ENCODE data around the gene PRKG1.

DNA sequence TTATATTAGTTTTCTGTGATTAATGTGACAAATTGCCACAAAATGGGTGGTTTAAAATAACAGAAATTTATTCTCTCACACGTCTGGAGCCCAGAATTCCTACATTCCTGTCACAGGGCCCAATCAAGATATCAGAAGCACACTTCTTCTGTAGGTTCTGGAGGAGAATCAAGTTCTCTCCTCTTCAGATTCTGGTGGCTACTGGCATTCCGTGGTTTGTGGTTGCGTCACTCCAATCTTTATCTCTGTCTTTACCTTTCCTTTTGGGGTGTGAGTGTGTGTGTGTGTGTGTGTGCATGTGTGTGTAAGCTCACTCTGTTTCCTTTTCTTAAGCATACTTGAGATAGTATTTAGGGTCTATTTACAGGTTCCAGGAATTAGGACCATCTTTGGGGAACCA is 1124.3 kb downstream of the PRKG1 start:
- no peak for TF ChIP-seq POLR2A (IDR thresholded peaks at IDR 0.05; ENCODE audit: low read depth, low read length)
- TF ChIP-seq, protein P1, sequence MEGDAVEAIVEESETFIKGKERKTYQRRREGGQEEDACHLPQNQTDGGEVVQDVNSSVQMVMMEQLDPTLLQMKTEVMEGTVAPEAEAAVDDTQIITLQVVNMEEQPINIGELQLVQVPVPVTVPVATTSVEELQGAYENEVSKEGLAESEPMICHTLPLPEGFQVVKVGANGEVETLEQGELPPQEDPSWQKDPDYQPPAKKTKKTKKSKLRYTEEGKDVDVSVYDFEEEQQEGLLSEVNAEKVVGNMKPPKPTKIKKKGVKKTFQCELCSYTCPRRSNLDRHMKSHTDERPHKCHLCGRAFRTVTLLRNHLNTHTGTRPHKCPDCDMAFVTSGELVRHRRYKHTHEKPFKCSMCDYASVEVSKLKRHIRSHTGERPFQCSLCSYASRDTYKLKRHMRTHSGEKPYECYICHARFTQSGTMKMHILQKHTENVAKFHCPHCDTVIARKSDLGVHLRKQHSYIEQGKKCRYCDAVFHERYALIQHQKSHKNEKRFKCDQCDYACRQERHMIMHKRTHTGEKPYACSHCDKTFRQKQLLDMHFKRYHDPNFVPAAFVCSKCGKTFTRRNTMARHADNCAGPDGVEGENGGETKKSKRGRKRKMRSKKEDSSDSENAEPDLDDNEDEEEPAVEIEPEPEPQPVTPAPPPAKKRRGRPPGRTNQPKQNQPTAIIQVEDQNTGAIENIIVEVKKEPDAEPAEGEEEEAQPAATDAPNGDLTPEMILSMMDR (conservative IDR thresholded peaks at IDR 0.05; ENCODE audit: low read depth, low read length), result no peak
